Endothelial cell (in vitro differentiated cells): Measurements from ENCODE around the gene LIN54. TPM values are rescaled to one million over a fixed set of nuclear protein-coding genes. Genes with fewer than 3 reads are reported as not detected.
A peak's percentile ranks its signal among the peaks of the same experiment; 100 is the strongest.

Experiments used
- DNase-seq: peaks from one replicate; pipeline ENCODE4 v3.0.0; 2021; ENCODE audit warnings: low spot score
- H3K27ac Mint-ChIP-seq: one replicate; pipeline ENCODE4 v1.8.0; 2021; ENCODE audit warnings: mixed read lengths, inconsistent platforms; ENCODE audit not compliant: unreplicated experiment
- H3K27me3 Mint-ChIP-seq: one replicate; pipeline ENCODE4 v1.8.0; 2021; ENCODE audit warnings: mild to moderate bottlenecking, moderate library complexity, mixed read lengths, inconsistent platforms; ENCODE audit not compliant: unreplicated experiment
- H3K36me3 Mint-ChIP-seq: one replicate; pipeline ENCODE4 v1.8.0; 2021; ENCODE audit warnings: mild to moderate bottlenecking, low read depth, mixed read lengths, inconsistent platforms; ENCODE audit not compliant: unreplicated experiment
- H3K4me1 Mint-ChIP-seq: one replicate; pipeline ENCODE4 v1.8.0; 2021; ENCODE audit warnings: mild to moderate bottlenecking, mixed read lengths, inconsistent platforms; ENCODE audit not compliant: unreplicated experiment
- H3K4me3 Mint-ChIP-seq: one replicate; pipeline ENCODE4 v1.8.0; 2021; ENCODE audit warnings: mild to moderate bottlenecking, mixed read lengths, inconsistent platforms; ENCODE audit not compliant: unreplicated experiment
- H3K9me3 Mint-ChIP-seq: one replicate; pipeline ENCODE4 v1.8.0; 2021; ENCODE audit warnings: mixed read lengths, inconsistent platforms; ENCODE audit not compliant: unreplicated experiment
- CTCF ChIP-seq: fragments of 200-600 bp; sonication (generic); IDR thresholded peaks from one replicate; pipeline ENCODE4 v1.5.0; 2021; ENCODE audit warnings: antibody characterized with exemption; ENCODE audit not compliant: unreplicated experiment
- total RNA-seq: library from RNA; stranded (reverse); fragmentation: NEBNext Ultra II Directional; extraction: Animal tissue kit (Norgen Biotek cat#: 25700); gene quantifications from one replicate; pipeline ENCODE4 v1.2.1, GENCODE V29; 2021; ENCODE audit not compliant: unreplicated experiment

The LIN54 gene
- total RNA-seq, 1 donor from 2014 or later = 10.9 TPM

GRCh38 chr4:82905205-82905604, 105.4 kb downstream of the LIN54 start:
- Mint-ChIP-seq H3K4me3 (no peak overlapping the region), H3K36me3 (no peaks in the 10 kb centered on the region), H3K27me3 (no peaks in the 10 kb centered on the region), H3K4me1 (no peaks in the 10 kb centered on the region), H3K9me3 (no peaks in the 10 kb centered on the region), H3K27ac (no peak overlapping the region)
- no peak for TF ChIP-seq CTCF
- DNase-seq = no peak

- TF ChIP-seq CTCF = no peak
- Mint-ChIP-seq H3K4me3 (no peak overlapping the region), H3K27ac (no peak overlapping the region), H3K4me1 (peaks cover 3% of the 10 kb centered on the region), H3K9me3 (no peaks in the 10 kb centered on the region), H3K27me3 (no peaks in the 10 kb centered on the region), H3K36me3 (no peaks in the 10 kb centered on the region)
- DNase-seq = no peak
Observed at GRCh38 chr4:82903737-82904136, 106.9 kb downstream of the LIN54 start.

GRCh38 chr4:82901183-82901718, 109.4 kb downstream of the LIN54 start:
- peaks cover 13% of the 10 kb centered on the region for H3K4me1 Mint-ChIP-seq

GRCh38 chr4:82900411-82901182, 110.0 kb downstream of the LIN54 start, which contains the start of gene THAP9:
Gene THAP9, plus strand, starts transcription at chr4:82900735. Its CDS starts 68 bp downstream, at chr4:82900803.
- Mint-ChIP-seq H3K36me3 (peaks cover 2% of the 10 kb centered on the region), H3K27ac (no peak within 1 kb of the TSS), H3K4me3 (no peak within 1 kb of the TSS), H3K27me3 (no peaks in the 10 kb centered on the region), H3K4me1 (peaks cover 13% of the 10 kb centered on the region), H3K9me3 (no peaks in the 10 kb centered on the region)
- no peak for TF ChIP-seq CTCF
- DNase-seq = peak; percentile 93

More at GRCh38 chr4:82901183-82901718, 109.4 kb downstream of the LIN54 start:
- Mint-ChIP-seq H3K27ac (no peak overlapping the region), H3K36me3 (no peaks in the 10 kb centered on the region), H3K4me3 (no peak overlapping the region), H3K9me3 (no peaks in the 10 kb centered on the region), H3K27me3 (no peaks in the 10 kb centered on the region)
- DNase-seq = no peak
- TF ChIP-seq CTCF = no peak

- DNase-seq = no peak
- peaks cover 4% of the 10 kb centered on the region for H3K36me3 Mint-ChIP-seq
Observed at GRCh38 chr4:82900066-82900410, 110.6 kb downstream of the LIN54 start.

More at GRCh38 chr4:82900066-82900410, 110.6 kb downstream of the LIN54 start:
- no peaks in the 10 kb centered on the region for H3K9me3 Mint-ChIP-seq
- H3K4me3 Mint-ChIP-seq = no peak overlapping the region
- no peaks in the 10 kb centered on the region for H3K27me3 Mint-ChIP-seq
- H3K4me1 Mint-ChIP-seq = peaks cover 13% of the 10 kb centered on the region
- H3K27ac Mint-ChIP-seq = no peak overlapping the region
- TF ChIP-seq CTCF = no peak
